Measurements from ENCODE around the gene RDX. TPM values are rescaled to one million over a fixed set of nuclear protein-coding genes. Genes with fewer than 3 reads are reported as not detected.

RDX gene
- 76.1 to 140 TPM (median 118 TPM) in 5 replicates for total RNA-seq (2022; extraction: Qiagen RNA extraction)

GRCh38 chr11:110296226-110297075 is at the start of gene RDX:
Gene RDX (minus strand): TSS chr11:110296614. CDS start chr11:110279692, 16,922 bp downstream.

Other genes with a start within 250 kb of the RDX start
- 5.2 to 10.1 TPM (median 8.3 TPM) in 5 replicates for gene ZC3H12C, start 203.2 kb downstream of the RDX start, total RNA-seq (2022; extraction: Qiagen RNA extraction)
- gene FDX1, start 133.3 kb upstream of the RDX start, total RNA-seq (2022; extraction: Qiagen RNA extraction), result 14.1 to 16.7 TPM (median 16.4 TPM) in 5 replicates